ENCODE measurements around the gene PDE4D.

DNA sequence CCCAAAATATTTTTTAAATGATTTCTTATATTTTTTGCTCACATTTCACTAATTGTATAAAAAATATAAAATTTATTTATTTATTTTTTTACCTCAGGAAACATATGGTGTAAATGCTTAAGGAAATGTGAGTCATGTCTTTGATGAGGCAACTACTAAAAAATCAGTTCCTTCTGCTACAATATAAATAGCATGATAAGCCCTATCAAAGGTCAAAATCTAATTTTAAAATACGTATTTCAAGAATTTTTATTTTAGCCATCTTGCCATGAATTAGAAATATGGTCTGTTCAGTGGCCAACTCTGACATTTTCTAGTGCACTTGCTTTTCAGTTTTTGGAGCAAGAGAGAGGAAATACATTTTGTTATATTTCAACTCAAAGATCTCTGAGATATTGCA, 50.5 kb downstream of the PDE4D start:
- no peak for TF ChIP-seq EZH2 (IDR thresholded peaks at IDR 0.05; ENCODE audit: borderline replicate concordance, insufficient read depth, low read depth, low read length, poor library complexity, severe bottlenecking)
- TF ChIP-seq, protein P1, sequence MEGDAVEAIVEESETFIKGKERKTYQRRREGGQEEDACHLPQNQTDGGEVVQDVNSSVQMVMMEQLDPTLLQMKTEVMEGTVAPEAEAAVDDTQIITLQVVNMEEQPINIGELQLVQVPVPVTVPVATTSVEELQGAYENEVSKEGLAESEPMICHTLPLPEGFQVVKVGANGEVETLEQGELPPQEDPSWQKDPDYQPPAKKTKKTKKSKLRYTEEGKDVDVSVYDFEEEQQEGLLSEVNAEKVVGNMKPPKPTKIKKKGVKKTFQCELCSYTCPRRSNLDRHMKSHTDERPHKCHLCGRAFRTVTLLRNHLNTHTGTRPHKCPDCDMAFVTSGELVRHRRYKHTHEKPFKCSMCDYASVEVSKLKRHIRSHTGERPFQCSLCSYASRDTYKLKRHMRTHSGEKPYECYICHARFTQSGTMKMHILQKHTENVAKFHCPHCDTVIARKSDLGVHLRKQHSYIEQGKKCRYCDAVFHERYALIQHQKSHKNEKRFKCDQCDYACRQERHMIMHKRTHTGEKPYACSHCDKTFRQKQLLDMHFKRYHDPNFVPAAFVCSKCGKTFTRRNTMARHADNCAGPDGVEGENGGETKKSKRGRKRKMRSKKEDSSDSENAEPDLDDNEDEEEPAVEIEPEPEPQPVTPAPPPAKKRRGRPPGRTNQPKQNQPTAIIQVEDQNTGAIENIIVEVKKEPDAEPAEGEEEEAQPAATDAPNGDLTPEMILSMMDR (IDR thresholded peaks at IDR 0.05): no peak
